Measurements from ENCODE around the gene BNC2. TPM values are rescaled to one million over a fixed set of nuclear protein-coding genes. Genes with fewer than 3 reads are reported as not detected.

The BNC2 gene
- total and polyA plus RNA-seq, 2 experiments from 2014 or later = 13.8 to 18.5 TPM

- no peak overlapping the region for H3K9ac ChIP-seq
- in situ Hi-C loops (cut with MboI) = no loop called here
- H3K27me3 ChIP-seq (replicated peaks; ENCODE audit: insufficient read depth) = no peaks in the 10 kb centered on the region
- no peak overlapping the region for H2AFZ ChIP-seq
- 95% methylated on average over 5 of the region's 5 CpGs for WGBS, 2 experiments (ENCODE audit: low coverage in 1 of 2, low lambda C conversion rate in 2 of 2, missing lambda C conversion rate in 2 of 2)
- peaks cover 41% of the 10 kb centered on the region for H3F3A ChIP-seq (ENCODE audit: insufficient read depth)
- H3K4me2 ChIP-seq (ENCODE audit: unreplicated experiment) = no peak overlapping the region
- no peaks in the 10 kb centered on the region for H3K36me3 ChIP-seq (ENCODE audit: low read depth)
- H4K20me1 ChIP-seq (ENCODE audit: insufficient read depth) = no peaks in the 10 kb centered on the region
- peak; percentile 34 for DNase-seq
- no peak overlapping the region for H3K27ac ChIP-seq
- H3K4me1 ChIP-seq (ENCODE audit: insufficient read depth) = peaks cover 48% of the 10 kb centered on the region
- H3K79me2 ChIP-seq (ENCODE audit: insufficient read depth) = peaks cover 76% of the 10 kb centered on the region
- H3K9me3 ChIP-seq (ENCODE audit: low read depth) = no peaks in the 10 kb centered on the region
- H3K4me3 ChIP-seq = no peak overlapping the region
- H3K9me2 ChIP-seq (ENCODE audit: insufficient read depth) = no peaks in the 10 kb centered on the region
- TF ChIP-seq EZH2phosphoT487 (IDR thresholded peaks at IDR 0.05; ENCODE audit: insufficient read depth, low read depth) = no peak
- TF ChIP-seq EZH2 (IDR thresholded peaks at IDR 0.05; ENCODE audit: insufficient read depth, poor library complexity, severe bottlenecking) = no peak
These were observed 195.3 kb downstream of the BNC2 start for GRCh38 chr9:16675131-16675530.

- H3K9me3 ChIP-seq (ENCODE audit: low read depth) = no peaks in the 10 kb centered on the region
- no peak overlapping the region for H3K27ac ChIP-seq
- no peak overlapping the region for H3K9ac ChIP-seq
- H3K4me3 ChIP-seq = no peak overlapping the region
- no peaks in the 10 kb centered on the region for H3K27me3 ChIP-seq (replicated peaks; ENCODE audit: insufficient read depth)
- H4K20me1 ChIP-seq (ENCODE audit: insufficient read depth) = no peaks in the 10 kb centered on the region
- peak overlapping the region; percentile 28 for H3K4me2 ChIP-seq (ENCODE audit: unreplicated experiment)
- H3K79me2 ChIP-seq (ENCODE audit: insufficient read depth) = peaks cover 80% of the 10 kb centered on the region
- H3K4me1 ChIP-seq (ENCODE audit: insufficient read depth) = peaks cover 32% of the 10 kb centered on the region
- peaks cover 28% of the 10 kb centered on the region for H3F3A ChIP-seq (ENCODE audit: insufficient read depth)
- peak; percentile 37 for DNase-seq
- TF ChIP-seq EZH2 (IDR thresholded peaks at IDR 0.05; ENCODE audit: insufficient read depth, poor library complexity, severe bottlenecking) = no peak
- TF ChIP-seq EZH2phosphoT487 (IDR thresholded peaks at IDR 0.05; ENCODE audit: insufficient read depth, low read depth) = no peak
- no peak overlapping the region for H2AFZ ChIP-seq
- no peaks in the 10 kb centered on the region for H3K9me2 ChIP-seq (ENCODE audit: insufficient read depth)
- in situ Hi-C loops (cut with MboI) = no loop called here
- H3K36me3 ChIP-seq (ENCODE audit: low read depth) = no peaks in the 10 kb centered on the region
These were observed 197.3 kb downstream of the BNC2 start for GRCh38 chr9:16673171-16673570.

- H3K27me3 ChIP-seq (replicated peaks; ENCODE audit: insufficient read depth) = no peaks in the 10 kb centered on the region
- peaks cover 28% of the 10 kb centered on the region for H3F3A ChIP-seq (ENCODE audit: insufficient read depth)
- in situ Hi-C loops (cut with MboI) = no loop called here
- H3K4me2 ChIP-seq (ENCODE audit: unreplicated experiment) = peak overlapping the region; percentile 28
- WGBS, 2 experiments (ENCODE audit: low coverage in 1 of 2, low lambda C conversion rate in 2 of 2, missing lambda C conversion rate in 2 of 2) = 96 to 100% methylated on average over 3 of the region's 3 CpGs
- no peaks in the 10 kb centered on the region for H3K9me3 ChIP-seq (ENCODE audit: low read depth)
- peaks cover 32% of the 10 kb centered on the region for H3K4me1 ChIP-seq (ENCODE audit: insufficient read depth)
- DNase-seq = no peak
- H3K27ac ChIP-seq = peak overlapping the region; percentile 66; the same call in 1 of the 2 replicates
- no peaks in the 10 kb centered on the region for H3K36me3 ChIP-seq (ENCODE audit: low read depth)
- no peak overlapping the region for H3K4me3 ChIP-seq
- H3K9me2 ChIP-seq (ENCODE audit: insufficient read depth) = no peaks in the 10 kb centered on the region
- H4K20me1 ChIP-seq (ENCODE audit: insufficient read depth) = no peaks in the 10 kb centered on the region
- H3K9ac ChIP-seq = no peak overlapping the region
- TF ChIP-seq EZH2 (IDR thresholded peaks at IDR 0.05; ENCODE audit: insufficient read depth, poor library complexity, severe bottlenecking) = no peak
- no peak for TF ChIP-seq EZH2phosphoT487 (IDR thresholded peaks at IDR 0.05; ENCODE audit: insufficient read depth, low read depth)
- H2AFZ ChIP-seq = no peak overlapping the region
- peaks cover 83% of the 10 kb centered on the region for H3K79me2 ChIP-seq (ENCODE audit: insufficient read depth)
These were observed 198.0 kb downstream of the BNC2 start for GRCh38 chr9:16672501-16672900.

GRCh38 chr9:16671591-16672137, 198.8 kb downstream of the BNC2 start:
- peak overlapping the region; percentile 50 for H3K4me2 ChIP-seq (ENCODE audit: unreplicated experiment)
- no peaks in the 10 kb centered on the region for H4K20me1 ChIP-seq (ENCODE audit: insufficient read depth)
- H3K4me1 ChIP-seq (ENCODE audit: insufficient read depth) = peaks cover 32% of the 10 kb centered on the region
- in situ Hi-C loops (cut with MboI) = no loop called here
- TF ChIP-seq EZH2phosphoT487 (IDR thresholded peaks at IDR 0.05; ENCODE audit: insufficient read depth, low read depth) (no peak), EZH2 (IDR thresholded peaks at IDR 0.05; ENCODE audit: insufficient read depth, poor library complexity, severe bottlenecking) (no peak)
- no peak overlapping the region for H2AFZ ChIP-seq
- peak overlapping the region; percentile 15; the same call in 1 of the 2 replicates for H3K9ac ChIP-seq
- peak overlapping the region; percentile 66 for H3K27ac ChIP-seq
- peaks cover 28% of the 10 kb centered on the region for H3F3A ChIP-seq (ENCODE audit: insufficient read depth)
- no peak overlapping the region for H3K4me3 ChIP-seq
- WGBS, 2 experiments (ENCODE audit: low coverage in 1 of 2, low lambda C conversion rate in 2 of 2, missing lambda C conversion rate in 2 of 2) = 4 to 16% methylated on average over 1 of the region's 1 CpG
- H3K9me3 ChIP-seq (ENCODE audit: low read depth) = no peaks in the 10 kb centered on the region
- peak; percentile 93 for DNase-seq
- H3K36me3 ChIP-seq (ENCODE audit: low read depth) = no peaks in the 10 kb centered on the region
- H3K9me2 ChIP-seq (ENCODE audit: insufficient read depth) = no peaks in the 10 kb centered on the region
- H3K79me2 ChIP-seq (ENCODE audit: insufficient read depth) = peaks cover 83% of the 10 kb centered on the region
- no peaks in the 10 kb centered on the region for H3K27me3 ChIP-seq (replicated peaks; ENCODE audit: insufficient read depth)

Data from GM23248 (cell line).